GM21576 (cell line): Measurements from ENCODE around the gene TMA7.
"Not testable (repeated sequence)": the region's sequence is repeated elsewhere in the genome, so short reads cannot be mapped to it uniquely, and the experiment has no call there.

ENCODE experiments used
- ATAC-seq: cut with Tn5 transposase; IDR thresholded peaks from one replicate; pipeline ENCODE4 v1.9.1; 2021; ENCODE audit warnings: mild to moderate bottlenecking, moderate library complexity; ENCODE audit not compliant: unreplicated experiment

TMA7 gene

DNA sequence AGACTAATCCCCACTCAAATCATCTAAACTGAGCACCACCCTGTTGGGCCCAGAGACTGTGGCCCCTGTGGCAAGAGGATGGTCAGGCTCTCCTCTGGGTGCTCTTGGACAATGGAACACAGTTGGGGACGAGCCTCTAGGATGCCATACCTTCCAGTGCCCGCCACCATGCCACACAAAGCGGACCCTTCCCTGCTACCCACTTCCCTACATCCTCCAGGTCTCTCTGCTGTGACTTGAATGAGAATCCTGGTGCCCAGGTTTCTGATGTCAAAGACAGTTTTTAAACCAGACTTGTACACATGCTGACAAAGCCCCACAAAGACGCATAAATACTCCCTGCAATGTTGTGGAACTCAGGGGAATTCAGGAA, 4.8 kb upstream of the TMA7 start:
- ATAC-seq = no peak

DNA sequence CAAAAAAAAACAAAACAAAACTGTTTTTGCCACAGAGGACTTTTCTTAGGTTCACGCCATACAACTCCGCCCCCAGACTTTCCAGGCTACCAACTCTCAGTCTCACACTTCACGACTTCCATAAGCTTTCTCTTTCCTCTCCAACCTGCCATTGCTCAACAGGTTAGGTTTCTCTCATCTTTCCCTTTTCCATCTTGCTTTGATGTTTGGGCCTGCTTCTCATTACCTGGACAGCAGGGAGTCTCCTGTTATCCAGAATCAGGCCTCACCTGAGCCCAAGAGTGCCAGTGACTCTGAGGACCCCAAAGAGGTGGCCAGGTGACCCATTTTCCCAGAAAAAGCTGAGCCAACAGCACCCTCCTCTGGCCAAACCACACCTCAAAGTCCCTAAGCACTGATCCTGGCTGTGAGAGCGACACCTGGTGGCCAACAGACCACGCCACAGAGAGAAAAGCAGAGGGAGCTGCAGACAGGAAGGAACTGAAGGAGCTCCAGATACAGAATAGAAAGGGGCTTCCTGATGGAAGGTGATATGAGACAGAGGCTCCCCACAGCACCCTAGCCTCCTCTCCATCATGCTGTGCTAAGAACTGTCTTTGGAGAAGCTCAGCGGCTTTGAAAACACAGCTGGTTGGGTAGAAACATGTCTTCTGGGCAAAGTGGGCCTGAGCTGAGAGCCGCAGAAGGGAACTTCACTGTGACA, 4.1 kb upstream of the TMA7 start:
- no peak for ATAC-seq

DNA sequence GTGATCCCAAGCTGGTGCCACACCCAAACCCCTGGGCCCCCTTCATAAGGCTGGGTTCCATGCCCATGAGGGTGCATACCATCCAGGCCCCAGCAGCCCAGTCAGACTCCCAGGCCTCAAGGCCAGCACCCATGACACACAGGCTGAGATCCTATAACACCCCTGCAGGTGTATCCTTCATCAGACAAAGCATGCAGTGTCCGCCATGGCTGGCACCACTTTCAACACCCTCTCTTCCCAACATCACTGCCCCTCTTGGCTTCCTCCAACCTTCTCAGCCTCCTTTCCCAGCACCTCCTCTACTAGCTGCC, 3.6 kb upstream of the TMA7 start:
- no peak for ATAC-seq

DNA sequence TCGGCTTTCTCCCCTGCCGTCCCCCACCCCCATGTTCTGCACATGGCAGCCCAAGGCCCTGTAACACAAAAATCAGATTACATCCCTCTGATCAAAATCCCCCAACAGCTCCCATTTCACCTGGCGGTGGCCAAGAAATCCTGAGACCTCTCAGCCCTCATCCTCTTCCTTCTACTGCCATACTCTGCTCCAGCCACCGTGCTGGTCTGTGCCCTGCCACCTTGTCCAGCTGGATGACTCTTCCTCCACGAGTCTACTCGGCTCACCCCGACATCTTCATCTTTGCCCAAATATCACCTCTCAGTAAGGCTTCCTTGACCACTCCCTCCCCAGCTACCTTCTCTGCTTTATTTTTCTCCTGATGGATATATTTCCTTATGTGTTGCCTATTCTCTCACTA, 3.2 kb upstream of the TMA7 start:
- ATAC-seq = no peak

DNA sequence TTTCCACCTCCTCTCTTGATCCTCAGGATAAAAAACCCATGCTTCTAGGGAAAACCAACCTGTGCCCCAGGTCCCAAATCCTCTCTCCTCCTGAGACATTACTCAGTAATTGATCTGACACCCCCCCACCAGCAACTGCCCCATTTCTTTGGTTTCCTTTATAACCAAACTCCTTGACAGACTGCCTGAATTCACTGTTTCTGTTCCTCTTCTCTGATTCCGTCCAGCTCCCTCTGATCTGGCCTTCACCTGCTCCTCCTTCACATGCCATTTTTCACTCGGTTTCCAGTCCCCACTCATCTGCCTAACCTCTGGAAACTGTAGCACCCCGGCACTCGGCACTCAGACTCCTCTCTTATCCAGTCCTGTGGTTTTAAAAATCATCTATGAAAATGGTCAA, 2.2 kb upstream of the TMA7 start:
- no peak for ATAC-seq

DNA sequence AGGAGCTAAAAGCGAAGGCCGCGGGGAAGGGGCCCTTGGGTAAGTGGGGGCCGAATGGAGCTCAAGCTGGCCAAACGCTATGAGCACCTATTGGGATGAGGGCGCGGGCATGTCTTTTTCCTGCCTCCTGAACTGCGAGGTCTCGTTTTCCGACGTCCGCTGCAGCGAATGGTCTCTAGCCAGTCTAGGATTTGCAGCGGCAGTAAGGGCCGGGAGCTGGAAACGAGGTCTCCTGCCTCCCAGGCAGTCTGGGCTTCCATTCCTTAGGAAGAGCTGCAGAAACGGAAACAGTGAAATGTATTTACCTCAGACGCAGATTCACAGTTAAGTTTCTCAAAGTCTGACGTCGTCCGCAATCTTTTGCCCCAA, 517 bp downstream of the TMA7 start:
- no peak for ATAC-seq

DNA sequence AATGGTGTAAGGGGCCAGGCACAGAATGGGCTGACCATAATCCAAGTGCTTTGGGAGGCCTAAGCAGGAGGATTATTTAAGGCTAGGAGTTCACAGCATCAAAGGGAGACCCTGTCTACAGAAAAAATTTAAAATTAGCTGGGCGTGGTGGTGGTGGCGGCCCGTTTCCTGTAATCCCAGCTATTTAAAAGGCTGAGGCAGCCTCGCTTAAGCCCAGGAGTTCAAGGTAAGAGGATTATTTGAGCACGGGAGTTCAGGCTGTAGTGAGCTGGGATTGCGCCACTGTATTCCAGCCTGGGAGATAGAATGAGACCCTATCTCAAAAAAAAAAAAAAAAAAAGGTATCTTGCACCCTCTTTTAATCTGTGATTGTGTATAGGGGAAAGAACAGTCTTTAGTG, 1.9 kb downstream of the TMA7 start:
- ATAC-seq = no peak

DNA sequence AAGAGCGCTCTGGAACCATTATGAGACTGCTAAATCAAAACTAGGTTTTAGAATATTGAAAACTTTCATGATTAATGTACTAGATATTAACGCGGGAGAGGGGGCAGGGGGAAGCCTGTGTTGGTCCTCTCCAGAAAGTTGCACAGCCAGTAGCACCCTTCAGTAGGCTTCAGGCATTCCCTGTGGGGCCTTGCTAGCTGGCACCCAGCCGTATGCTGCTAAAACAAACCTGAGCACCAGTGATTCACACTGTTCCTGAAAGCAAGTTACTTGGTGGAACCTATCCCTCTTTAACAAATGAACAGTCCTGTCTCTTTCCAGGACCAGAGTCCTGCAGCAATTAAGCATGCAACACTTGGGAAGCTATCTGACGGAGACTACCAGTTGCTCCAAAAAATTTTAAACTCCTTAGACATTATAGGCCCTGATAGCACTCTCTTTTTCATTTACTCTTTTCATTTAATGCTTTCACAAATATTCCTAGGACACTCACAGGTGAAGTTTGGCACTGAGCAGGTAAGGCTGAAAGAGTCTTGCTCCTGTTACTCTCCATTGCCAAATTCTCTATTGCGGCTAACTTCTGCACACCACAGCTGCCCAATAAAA, 5.3 kb downstream of the TMA7 start:
- no peak for ATAC-seq

DNA sequence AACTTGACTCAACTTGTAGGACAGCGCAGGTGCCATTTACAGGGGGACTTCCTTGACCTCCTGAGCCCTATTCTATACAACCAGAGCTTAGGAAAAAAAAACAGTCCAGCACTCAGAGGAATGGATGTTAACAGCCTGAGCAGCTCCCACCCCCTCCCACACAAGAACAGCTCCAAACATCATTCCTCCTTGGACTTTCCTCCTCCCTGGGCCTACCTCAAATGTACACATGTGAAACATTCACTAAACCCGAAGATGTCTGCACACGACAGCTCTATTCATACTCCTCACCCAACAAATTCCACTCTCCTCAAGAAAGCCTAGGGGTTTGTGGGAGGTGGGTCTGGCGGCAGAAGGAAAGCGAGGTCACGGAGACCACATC, 6.0 kb downstream of the TMA7 start:
- peak; percentile 7 for ATAC-seq

DNA sequence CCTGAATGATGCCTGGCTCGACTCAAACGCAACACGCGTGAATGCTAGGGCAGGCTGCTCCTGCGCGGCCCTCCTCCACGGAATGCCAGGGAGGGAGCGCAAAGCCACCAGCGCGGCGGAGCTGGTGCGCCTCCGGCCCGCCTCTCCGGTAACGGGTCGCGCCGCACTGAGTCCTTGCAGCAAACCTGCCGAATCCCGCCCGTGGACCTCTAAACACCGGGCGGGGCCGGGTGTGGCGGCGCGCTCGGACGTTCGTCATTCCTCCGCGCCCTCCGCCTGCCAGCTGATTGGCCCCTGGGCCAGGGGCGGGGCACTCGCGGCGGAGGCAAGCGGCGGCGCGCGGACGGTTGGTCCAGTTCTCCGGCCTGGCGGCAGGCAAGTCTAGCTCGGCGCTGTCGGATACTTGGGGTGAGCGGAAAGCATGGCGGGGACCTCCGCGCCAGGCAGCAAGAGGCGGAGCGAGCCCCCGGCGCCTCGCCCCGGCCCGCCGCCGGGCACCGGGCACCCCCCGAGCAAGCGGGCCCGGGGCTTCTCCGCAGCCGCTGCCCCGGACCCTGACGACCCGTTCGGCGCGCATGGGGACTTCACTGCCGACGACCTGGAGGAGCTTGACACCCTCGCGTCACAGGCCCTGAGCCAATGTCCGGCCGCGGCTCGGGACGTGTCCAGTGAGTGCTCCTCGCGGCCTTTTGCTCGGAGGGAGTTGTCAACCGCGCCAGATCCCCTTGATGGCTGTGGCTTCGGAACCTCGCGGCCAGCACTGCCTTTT, 6.6 kb downstream of the TMA7 start, which contains the start of gene ATRIP:
TSS of gene ATRIP (plus strand) at position 313 of the 769 bp plus-strand sequence. CDS start at position 422, 109 bp downstream.
- ATAC-seq = peak; percentile 77

DNA sequence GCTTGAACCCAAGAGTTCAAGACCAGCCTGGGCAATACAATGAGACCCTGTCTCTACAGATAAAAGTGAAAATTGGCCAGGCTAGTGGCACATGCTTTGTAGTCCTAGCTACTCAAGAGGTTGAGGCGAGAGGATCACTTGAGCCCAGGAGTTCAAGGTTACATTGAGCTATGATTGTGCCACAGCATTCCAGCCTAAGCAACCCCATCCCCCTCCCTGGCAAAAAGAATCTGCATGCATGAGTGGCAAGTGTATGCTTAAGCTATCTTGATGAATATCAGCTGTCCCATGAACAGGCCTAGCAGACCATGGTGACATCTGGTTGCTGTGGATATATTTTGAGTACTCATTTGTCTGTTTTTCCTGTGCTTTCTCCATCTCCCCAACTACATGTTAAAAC, 11.2 kb downstream of the TMA7 start:
- no peak for ATAC-seq

DNA sequence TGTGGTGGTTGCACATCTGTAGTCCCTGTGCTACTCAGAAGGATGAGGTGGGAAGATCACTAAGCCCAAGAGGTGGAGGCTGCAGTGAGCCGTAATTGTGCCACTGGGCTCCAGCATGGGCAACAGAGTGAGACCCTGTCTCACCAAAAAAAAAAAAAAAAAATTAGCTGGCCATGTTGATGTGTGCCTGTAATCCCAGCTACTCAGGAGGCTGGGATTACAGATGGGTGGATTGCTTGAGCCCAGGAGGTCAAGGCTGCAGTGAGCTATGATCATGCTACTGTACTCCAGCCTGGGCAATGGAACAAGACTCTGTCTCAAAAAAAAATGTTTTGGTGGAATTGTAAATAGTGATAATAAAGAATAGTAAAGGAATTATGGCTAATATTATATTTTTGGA, 16.4 kb downstream of the TMA7 start:
- ATAC-seq = no peak

DNA sequence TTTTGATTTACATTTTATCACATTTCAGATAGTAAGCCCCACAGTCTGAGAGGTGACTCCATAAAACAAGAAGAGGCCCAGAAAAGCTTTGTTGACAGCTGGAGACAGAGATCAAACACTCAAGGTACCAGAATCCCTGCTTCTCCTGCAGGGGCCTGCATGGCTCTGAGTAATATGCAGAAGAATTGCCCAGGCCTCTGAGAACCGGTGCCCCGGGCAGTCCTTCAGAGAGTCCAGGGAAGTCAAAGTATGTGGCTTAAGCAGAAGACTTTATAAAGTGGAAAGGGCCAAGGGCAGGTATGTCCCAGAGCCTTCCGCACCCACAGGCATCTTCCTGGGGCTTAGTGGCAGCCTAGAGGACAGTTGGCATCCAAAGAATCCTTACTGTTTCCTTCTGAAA, 19.3 kb downstream of the TMA7 start:
- ATAC-seq = no peak

DNA sequence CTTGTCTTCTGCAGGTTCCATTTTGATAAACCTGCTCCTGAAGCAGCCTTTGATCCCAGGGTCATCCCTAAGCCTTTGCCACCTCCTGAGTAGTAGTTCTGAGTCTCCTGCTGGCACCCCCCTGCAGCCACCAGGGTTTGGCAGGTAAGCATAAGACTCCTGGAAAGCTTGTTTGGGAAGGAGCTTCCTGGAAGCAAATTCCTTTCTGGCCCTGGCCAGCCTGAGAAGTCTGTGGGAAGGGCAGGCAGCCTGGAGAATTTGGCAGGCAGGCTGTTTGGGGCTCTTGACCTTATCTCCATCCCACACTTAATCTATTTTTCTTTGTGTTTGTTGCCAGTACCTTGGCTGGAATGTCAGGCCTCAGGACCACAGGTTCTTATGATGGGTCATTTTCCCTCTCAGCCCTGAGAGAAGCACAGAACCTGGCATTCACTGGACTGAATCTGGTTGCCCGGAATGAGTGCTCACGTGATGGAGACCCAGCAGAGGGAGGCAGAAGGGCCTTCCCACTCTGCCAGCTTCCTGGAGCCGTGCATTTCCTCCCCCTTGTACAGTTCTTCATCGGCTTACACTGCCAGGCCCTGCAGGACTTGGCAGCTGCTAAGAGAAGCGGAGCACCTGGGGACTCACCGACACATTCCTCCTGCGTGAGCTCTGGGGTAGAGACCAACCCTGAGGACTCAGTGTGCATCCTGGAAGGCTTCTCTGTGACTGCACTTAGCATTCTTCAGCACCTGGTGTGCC, 19.9 kb downstream of the TMA7 start:
- ATAC-seq = no peak

DNA sequence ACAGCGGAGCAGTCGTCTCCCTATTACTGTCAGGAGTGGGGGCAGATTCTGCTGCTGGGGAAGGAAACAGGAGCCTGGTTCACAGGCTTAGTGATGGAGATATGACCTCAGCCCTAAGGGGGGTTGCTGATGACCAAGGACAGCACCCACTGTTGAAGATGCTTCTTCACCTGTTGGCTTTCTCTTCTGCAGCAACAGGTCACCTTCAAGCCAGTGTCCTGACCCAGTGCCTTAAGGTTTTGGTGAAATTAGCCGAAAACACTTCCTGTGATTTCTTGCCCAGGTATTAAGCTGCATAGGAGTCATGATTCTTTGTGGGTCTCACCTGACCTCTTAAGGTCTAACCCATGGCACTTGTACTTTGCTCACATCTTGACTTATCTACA, 20.5 kb downstream of the TMA7 start:
- ATAC-seq = no peak

DNA sequence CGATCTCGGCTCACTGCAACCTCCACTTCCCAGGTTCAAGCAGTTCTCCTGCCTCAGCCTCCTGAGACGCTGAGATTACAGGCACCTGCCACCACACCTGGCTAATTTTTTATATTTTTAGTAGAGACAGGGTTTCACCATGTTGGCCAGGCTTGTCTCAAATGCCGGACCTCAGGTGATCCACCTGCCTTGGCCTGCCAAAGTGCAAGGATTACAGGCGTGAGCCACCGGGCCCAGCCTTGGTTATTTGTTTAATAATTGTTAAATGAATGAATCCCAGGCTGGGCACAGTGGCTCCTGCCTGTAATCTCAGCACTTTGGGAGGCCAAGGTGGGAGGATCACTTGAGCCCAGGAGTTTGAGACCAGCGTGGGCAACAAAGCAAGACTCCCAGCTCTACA, 21.7 kb downstream of the TMA7 start:
- not testable (repeated sequence) for ATAC-seq

DNA sequence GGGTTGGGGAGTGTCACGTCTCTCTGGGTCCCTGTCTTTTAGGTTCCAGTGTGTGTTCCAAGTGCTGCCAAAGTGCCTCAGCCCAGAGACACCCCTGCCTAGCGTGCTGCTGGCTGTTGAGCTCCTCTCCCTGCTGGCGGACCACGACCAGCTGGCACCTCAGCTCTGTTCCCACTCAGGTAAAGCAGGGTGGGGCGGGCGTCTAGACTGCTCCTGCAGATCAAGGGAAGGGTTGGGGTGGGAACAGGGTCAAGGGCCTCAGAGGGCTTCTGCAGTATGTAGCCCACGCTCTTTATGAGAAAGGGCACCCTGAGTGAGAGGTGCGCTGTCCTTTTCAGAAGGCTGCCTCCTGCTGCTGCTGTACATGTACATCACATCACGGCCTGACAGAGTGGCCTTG, 23.6 kb downstream of the TMA7 start:
- no peak for ATAC-seq

DNA sequence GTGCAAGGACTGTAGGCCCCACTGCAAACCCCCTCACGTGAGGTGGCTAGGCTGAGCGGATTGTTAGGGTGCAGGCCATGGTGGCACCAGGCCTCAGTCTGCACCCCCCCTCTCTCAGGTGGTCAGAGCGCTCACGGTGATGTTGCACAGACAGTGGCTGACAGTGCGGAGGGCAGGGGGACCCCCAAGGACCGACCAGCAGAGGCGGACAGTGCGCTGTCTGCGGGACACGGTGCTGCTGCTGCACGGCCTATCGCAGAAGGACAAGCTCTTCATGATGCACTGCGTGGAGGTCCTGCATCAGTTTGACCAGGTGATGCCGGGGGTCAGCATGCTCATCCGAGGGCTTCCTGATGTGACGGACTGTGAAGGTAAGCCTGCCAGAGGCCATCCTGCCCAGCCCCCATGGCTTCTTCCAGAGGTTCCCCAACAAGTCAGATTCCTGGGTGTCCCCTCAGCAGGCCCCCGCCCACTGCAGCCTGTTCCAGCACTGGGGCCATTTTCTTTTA, 24.7 kb downstream of the TMA7 start:
- ATAC-seq = no peak

DNA sequence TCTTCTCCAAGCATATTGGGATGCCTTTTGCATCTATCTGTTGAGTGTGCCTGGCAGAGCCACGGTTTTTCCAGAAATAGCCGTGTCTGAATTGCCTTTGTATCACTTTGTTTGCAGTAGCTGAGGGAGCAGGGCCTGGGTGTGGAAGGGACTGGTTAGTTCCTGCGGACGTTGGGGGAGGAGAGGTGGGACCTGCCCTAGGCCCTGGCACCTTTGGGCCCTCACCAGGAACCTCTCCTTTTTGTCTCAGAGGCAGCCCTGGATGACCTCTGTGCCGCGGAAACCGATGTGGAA, 25.1 kb downstream of the TMA7 start:
- ATAC-seq = no peak

DNA sequence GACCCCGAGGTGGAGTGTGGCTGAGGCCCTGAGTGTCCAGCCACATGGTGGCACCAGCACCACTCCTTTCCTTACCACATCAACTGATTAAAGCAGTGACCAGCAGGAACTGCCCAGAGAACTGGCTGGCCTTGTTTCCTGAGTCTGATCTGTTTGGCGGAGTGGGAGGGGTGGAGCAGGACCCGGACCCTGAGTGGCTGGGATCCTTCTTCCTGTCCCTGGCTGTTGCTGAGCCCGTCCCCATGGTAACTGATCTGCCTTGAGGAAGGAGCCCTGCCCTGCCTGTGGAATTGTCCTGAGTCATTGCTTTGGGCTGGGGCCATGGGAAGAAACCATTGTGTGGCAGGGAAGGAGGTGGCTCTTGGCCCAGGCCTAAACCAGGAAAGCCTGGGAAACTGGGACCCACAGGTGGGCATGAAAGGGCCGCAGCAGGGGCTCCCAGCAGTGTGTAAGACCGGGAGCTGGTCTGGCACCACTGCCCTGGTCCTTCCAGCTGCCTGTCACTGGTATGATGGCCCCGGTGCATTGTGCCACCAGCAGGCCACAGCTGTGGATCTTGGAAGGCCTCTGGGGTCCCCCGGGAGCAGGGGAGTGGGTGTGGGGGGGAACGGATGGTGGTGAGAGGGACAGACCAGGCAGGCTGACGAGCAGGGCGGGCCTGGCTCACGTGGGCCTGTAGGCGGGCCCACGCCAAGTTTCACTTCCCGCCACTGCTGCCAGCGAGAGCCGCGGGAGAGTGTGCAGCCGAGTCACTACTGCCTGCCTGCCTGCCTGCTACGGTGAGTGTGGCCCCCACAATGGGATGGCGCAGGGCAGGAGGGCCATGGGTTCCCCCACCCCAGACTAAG, 25.7 kb downstream of the TMA7 start:
- peak; percentile 82 for ATAC-seq
